ENCODE results near the gene ECEL1.

ECEL1 gene

GRCh38 chr2:232491139-232491780 is 3.6 kb upstream of the ECEL1 start:
- no peak overlapping the region for H3K27ac ChIP-seq (ENCODE audit: extremely low read depth, low read depth, low read length)
- H3K9me3 ChIP-seq (ENCODE audit: control insufficient read depth, insufficient read depth, low read depth, low read length) = no peaks in the 10 kb centered on the region
- ChIA-PET POLR2A (no interaction called here), CTCF (interaction anchor here (1.3 kb wide), 1 partner anchor 47 kb away, joined by 3 read pairs; no protein-coding TSS in a partner anchor)
- H3K4me1 ChIP-seq (ENCODE audit: control insufficient read depth, insufficient read depth, low read length) = no peaks in the 10 kb centered on the region
- no peak for TF ChIP-seq ZNF837 (tag by site-specific recombination; IDR thresholded peaks at IDR 0.05)
- no peak for TF ChIP-seq TCF7L2 (IDR thresholded peaks at IDR 0.05; ENCODE audit: borderline replicate concordance, low read depth, low read length)
- no peak for TF ChIP-seq ZBTB26 (tag by site-specific recombination; optimal IDR thresholded peaks at IDR 0.05)
- no peak for TF ChIP-seq ZNF157 (tag by site-specific recombination; IDR thresholded peaks at IDR 0.05)
- no peak for TF ChIP-seq ZNF548 (tag by site-specific recombination; IDR thresholded peaks at IDR 0.05)
- no peak for TF ChIP-seq ZNF473 (tag by site-specific recombination; IDR thresholded peaks at IDR 0.05)
- TF ChIP-seq ZNF394 (tag by site-specific recombination; IDR thresholded peaks at IDR 0.05; ENCODE audit: borderline replicate concordance) = no peak
- TF ChIP-seq ZFP69B (tag by site-specific recombination; IDR thresholded peaks at IDR 0.05) = no peak
- TF ChIP-seq GLI2 (tag by site-specific recombination; IDR thresholded peaks at IDR 0.05; ENCODE audit: borderline replicate concordance, low read depth) = no peak
- no peaks in the 10 kb centered on the region for H3K36me3 ChIP-seq (ENCODE audit: control insufficient read depth in 2 of 2, insufficient read depth in 1 of 2, low read length in 2 of 2)
- no peak overlapping the region for H3K4me3 ChIP-seq (ENCODE audit: low read depth, low read length)

- Histone ChIP-seq H3K9me3 (ENCODE audit: control insufficient read depth, insufficient read depth, low read depth, low read length) (no peaks in the 10 kb centered on the region), H3K27ac (ENCODE audit: extremely low read depth, low read depth, low read length) (no peak overlapping the region), H3K4me1 (ENCODE audit: control insufficient read depth, insufficient read depth, low read length) (no peaks in the 10 kb centered on the region), H3K36me3 (ENCODE audit: control insufficient read depth in 2 of 2, insufficient read depth in 1 of 2, low read length in 2 of 2) (no peaks in the 10 kb centered on the region), H3K4me3 (ENCODE audit: low read depth, low read length) (no peak overlapping the region)
- CTCF ChIA-PET = interaction anchor here (1.3 kb wide), 2 partner anchors 31 to 46 kb away, joined by 3 read pairs; no protein-coding TSS in a partner anchor
- POLR2A ChIA-PET = no interaction called here
- TF ChIP-seq KLF10 (tag by site-specific recombination; IDR thresholded peaks at IDR 0.05) (no peak), ZNF561 (tag by site-specific recombination; IDR thresholded peaks at IDR 0.05; ENCODE audit: borderline replicate concordance) (no peak), ZNF341 (tag by site-specific recombination; IDR thresholded peaks at IDR 0.05; ENCODE audit: low read depth) (no peak), ZNF585B (tag by site-specific recombination; IDR thresholded peaks at IDR 0.05) (no peak), ZNF18 (tag by site-specific recombination; IDR thresholded peaks at IDR 0.05) (no peak), ZNF529 (tag by site-specific recombination; IDR thresholded peaks at IDR 0.05; ENCODE audit: insufficient replicate concordance) (no peak), EGR2 (tag by site-specific recombination; IDR thresholded peaks at IDR 0.05; ENCODE audit: low read depth) (peak; percentile 65), ZNF600 (tag by site-specific recombination; IDR thresholded peaks at IDR 0.05) (no peak), ZNF133 (tag by site-specific recombination; IDR thresholded peaks at IDR 0.05) (no peak), TRIM28 (IDR thresholded peaks at IDR 0.05; ENCODE audit: borderline replicate concordance, low read length) (no peak), ZNF501 (tag by site-specific recombination; IDR thresholded peaks at IDR 0.05) (no peak), ZFHX2 (tag by site-specific recombination; conservative IDR thresholded peaks at IDR 0.05) (peak; percentile 61), ZNF26 (tag by site-specific recombination; IDR thresholded peaks at IDR 0.05) (no peak), ZNF302 (tag by site-specific recombination; IDR thresholded peaks at IDR 0.05; ENCODE audit: low read depth) (no peak), ZNF518A (tag by site-specific recombination; conservative IDR thresholded peaks at IDR 0.05; ENCODE audit: low read depth) (no peak), ZNF157 (tag by site-specific recombination; IDR thresholded peaks at IDR 0.05) (no peak)
Observed at GRCh38 chr2:232490221-232491138, 2.8 kb upstream of the ECEL1 start.

All from HEK293 (cell line).